GM10248 (cell line): ENCODE results near the gene LTK.

Source experiments
- CTCF ChIA-PET: fragments of 300-600 bp; sonication (Branson Sonifier 250); formaldehyde crosslinking; extraction: SDS; loops from one replicate; lab custom pipeline; 2021; ENCODE audit warnings: antibody characterized with exemption; lab: Yijun Ruan, JAX
- POLR2A ChIA-PET: fragments of 350-650 bp; sonication (Branson Sonifier 250); formaldehyde crosslinking; extraction: SDS; loops from one replicate; lab custom pipeline; 2020; ENCODE audit warnings: antibody characterized with exemption; lab: Yijun Ruan, JAX
- DNase-seq: peaks from one replicate; pipeline ENCODE4 v3.0.0; 2012; ENCODE audit errors: extremely low spot score
- TF ChIP-seq, protein P1 (sequence below): IDR thresholded peaks from 2 replicates; pipeline ENCODE4 v1.5.1; 2012; ENCODE audit warnings: mild to moderate bottlenecking, low read depth; ENCODE audit errors: extremely low read depth, missing control alignments, control extremely low read depth

Gene LTK

DNA sequence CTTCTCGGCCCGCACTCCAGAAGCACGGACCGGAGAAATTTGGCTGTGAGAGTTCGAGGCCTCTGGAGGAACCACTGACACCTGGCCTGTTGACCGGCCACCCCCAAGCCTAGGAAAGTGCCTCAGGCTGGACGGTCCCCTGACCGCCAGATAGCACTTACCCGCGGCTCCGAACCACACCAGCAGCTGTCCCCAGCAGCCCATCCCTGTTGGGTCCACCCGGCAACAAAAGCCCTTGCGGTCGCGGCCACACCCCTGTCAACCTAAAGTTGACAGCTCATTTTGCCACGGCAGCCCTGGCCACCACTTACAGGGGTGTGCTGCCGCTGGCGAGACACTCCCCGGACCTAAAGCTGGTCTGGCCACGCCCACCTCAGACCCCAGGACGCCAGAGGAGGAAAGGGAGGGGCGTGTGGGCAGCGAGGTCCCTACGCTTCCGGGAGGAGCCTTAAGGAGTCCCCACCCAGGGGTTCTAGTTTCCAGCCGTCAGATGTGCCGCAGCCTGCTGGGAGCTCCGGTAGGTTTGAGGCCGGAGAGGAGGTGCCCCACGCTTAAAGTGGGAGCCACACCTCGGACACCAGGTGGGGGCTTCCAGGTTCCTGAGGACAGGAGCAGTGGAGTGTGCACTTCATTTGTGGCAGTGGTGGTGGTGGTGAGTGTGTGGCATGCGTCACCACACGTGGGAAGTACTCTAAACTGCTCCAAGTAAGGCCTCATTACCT, at the start of gene LTK:
TSS of gene LTK (minus strand) at position 322 of the 722 bp plus-strand sequence. CDS start at position 204, 118 bp downstream.
- CTCF ChIA-PET, result interaction anchor here (0.8 to 3.5 kb wide), 2 partner anchors 17 to 48 kb away, joined by 3 to 10 read pairs; no protein-coding TSS in a partner anchor
- POLR2A ChIA-PET, result interaction anchor here (0.6 kb wide), 1 partner anchor 297 kb away, joined by 4 read pairs; no protein-coding TSS in a partner anchor
- TF ChIP-seq, protein P1, sequence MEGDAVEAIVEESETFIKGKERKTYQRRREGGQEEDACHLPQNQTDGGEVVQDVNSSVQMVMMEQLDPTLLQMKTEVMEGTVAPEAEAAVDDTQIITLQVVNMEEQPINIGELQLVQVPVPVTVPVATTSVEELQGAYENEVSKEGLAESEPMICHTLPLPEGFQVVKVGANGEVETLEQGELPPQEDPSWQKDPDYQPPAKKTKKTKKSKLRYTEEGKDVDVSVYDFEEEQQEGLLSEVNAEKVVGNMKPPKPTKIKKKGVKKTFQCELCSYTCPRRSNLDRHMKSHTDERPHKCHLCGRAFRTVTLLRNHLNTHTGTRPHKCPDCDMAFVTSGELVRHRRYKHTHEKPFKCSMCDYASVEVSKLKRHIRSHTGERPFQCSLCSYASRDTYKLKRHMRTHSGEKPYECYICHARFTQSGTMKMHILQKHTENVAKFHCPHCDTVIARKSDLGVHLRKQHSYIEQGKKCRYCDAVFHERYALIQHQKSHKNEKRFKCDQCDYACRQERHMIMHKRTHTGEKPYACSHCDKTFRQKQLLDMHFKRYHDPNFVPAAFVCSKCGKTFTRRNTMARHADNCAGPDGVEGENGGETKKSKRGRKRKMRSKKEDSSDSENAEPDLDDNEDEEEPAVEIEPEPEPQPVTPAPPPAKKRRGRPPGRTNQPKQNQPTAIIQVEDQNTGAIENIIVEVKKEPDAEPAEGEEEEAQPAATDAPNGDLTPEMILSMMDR, result no peak
- no peak for DNase-seq

DNA sequence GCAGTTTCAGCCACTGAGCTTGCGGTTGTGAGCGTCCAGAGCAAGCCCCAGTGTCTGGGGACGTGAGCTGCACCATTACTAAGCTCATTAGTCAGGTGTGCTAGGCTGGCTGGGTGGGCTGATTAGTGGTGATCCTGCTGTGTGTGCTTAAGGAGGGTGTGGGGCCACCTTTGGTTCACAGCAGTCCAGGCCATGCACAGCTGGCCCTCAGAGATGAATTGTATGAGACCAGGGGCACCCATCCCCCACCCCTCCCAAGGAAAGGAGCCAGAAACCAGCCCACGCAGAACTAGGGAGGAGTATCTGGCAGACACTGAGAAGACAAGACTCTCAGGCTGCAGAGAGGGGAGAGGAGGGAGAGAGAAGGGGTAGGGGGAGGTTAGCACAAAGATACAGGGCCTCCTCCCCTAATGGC, 49.2 kb upstream of the LTK start:
- POLR2A ChIA-PET, result interaction anchor here (0.5 to 0.6 kb wide), 2 partner anchors 66 to 215 kb away, joined by 6 to 7 read pairs; no protein-coding TSS in a partner anchor

DNA sequence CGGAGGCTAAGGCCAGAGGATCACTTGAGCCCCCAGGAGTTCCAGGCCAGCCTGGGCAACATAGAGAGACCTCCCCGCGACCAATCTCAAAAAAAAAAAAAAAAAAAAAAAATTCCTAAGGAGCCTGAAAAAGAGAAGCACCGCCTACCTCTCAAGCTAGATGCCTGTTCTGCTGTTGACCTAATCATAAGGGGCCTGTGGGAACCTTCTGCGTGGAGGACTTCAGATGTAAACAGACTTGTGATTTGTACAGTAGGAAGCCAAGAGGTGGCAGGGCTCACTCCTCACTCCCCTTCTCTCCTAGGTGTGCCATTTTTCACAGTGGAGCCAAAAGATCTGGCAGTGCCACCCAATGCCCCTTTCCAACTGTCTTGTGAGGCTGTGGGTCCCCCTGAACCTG, 48.6 kb upstream of the LTK start:
- ChIA-PET POLR2A (interaction anchor here (0.5 to 0.6 kb wide), 2 partner anchors 66 to 215 kb away, joined by 6 to 7 read pairs; no protein-coding TSS in a partner anchor), CTCF (interaction anchor here (1.2 to 1.9 kb wide), 3 partner anchors 11 to 342 kb away, joined by 3 to 6 read pairs (median 4); no protein-coding TSS in a partner anchor)
- TF ChIP-seq, protein P1, result no peak
- DNase-seq, result no peak

More for the DNA sequence above, 49.2 kb upstream of the LTK start:
- no peak for DNase-seq
- TF ChIP-seq, protein P1, result no peak
- CTCF ChIA-PET, result interaction anchor here (1.9 kb wide), 1 partner anchor 41 kb away, joined by 6 read pairs; no protein-coding TSS in a partner anchor

DNA sequence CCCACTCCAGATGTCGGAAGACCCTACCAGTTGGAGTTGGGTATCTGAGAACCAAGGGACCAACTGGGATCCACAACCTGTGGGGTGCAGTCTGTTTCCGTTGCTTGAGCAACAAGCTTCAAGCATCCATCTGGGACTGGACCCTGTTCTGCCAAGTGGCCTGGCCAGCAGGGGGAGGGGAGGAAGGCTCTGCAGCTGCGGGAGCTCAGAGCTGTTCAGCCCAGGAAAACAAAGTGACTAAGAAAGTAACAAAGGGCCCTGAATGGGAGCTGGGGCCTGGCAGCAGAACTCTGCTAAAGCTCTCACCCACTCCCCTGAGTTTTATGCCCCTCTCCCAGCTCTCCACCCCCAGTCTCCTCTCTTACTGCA, 48.1 kb upstream of the LTK start:
- CTCF ChIA-PET, result interaction anchor here (1.2 to 1.9 kb wide), 5 partner anchors 10 to 343 kb away, joined by 3 to 9 read pairs (median 5); partner anchors contain the start of gene MAPKBP1
- no peak for DNase-seq
- TF ChIP-seq, protein P1, result no peak
- POLR2A ChIA-PET, result no interaction called here

DNA sequence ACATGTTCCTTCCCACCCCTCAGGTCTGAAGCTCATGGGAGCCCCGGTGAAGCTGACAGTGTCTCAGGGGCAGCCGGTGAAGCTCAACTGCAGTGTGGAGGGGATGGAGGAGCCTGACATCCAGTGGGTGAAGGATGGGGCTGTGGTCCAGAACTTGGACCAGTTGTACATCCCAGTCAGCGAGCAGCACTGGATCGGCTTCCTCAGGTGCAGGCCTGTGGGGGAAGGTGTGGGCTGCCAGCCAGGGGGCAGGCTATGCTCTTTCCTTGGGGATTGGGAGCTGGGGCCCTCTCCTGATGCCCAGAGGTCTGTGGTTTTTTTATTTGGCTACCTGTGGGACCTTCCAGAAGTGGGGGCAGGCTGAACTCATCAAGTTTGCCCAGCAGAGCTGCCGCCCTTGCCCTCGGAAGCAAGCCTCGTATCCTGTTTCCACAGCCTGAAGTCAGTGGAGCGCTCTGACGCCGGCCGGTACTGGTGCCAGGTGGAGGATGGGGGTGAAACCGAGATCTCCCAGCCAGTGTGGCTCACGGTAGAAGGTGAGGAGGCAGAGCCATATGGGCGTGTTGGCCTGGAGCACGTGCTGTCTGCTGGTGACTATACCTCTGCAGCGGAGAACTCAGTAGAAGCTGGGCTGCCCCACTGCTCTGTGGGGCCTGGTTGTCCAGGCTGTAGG, 47.6 kb upstream of the LTK start:
- TF ChIP-seq, protein P1, result no peak
- POLR2A ChIA-PET, result no interaction called here
- no peak for DNase-seq
- CTCF ChIA-PET, result interaction anchor here (1.2 to 1.6 kb wide), 5 partner anchors 10 to 343 kb away, joined by 3 to 9 read pairs (median 4); partner anchors contain the start of gene MAPKBP1

DNA sequence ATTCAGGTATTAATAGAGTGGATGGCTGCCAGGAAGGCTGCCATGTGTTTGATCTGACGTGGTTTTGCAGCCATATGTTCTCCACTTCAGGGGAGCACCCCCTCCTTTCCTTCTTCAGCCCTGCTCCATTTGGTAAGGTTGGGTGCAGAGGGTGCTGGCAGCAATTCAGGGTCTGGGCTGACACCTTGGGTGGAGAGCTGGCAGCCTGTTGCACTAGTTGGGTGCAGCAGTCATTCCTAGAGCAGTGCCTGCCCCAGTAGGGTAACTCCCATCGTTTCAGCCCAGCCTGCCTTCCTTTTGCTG, 46.9 kb upstream of the LTK start:
- DNase-seq, result no peak
- ChIA-PET CTCF (interaction anchor here (0.5 to 1.6 kb wide), 5 partner anchors 9 to 251 kb away, joined by 3 to 9 read pairs (median 4); partner anchors contain the start of gene MAPKBP1), POLR2A (no interaction called here)
- TF ChIP-seq, protein P1, result no peak
